Measurements from ENCODE around the gene ZNF853. TPM values are rescaled to one million over a fixed set of nuclear protein-coding genes. Genes with fewer than 3 reads are reported as not detected.
"Not testable (repeated sequence)": the region's sequence is repeated elsewhere in the genome, so short reads cannot be mapped to it uniquely, and the experiment has no call there.

The ZNF853 gene
- total RNA-seq, 2 donors from 2014 or later: 3.2 to 4.0 TPM

GRCh38 chr7:6631605-6632004 lies 16.2 kb downstream of the ZNF853 start:
- Mint-ChIP-seq H3K4me1 (ENCODE audit: low read depth) (peaks cover 9% of the 10 kb centered on the region), H3K27ac (no peak overlapping the region), H3K27me3 (ENCODE audit: low read depth) (no peaks in the 10 kb centered on the region), H3K9me3 (no peaks in the 10 kb centered on the region), H3K4me3 (no peak overlapping the region), H3K36me3 (ENCODE audit: insufficient read depth in 2 of 2) (peaks cover 2 to 9% of the 10 kb centered on the region in 2 donors)
- no peak for DNase-seq
- peak; percentile 60 to 63 for ATAC-seq (replicated peaks in 1 of 2)

DNA sequence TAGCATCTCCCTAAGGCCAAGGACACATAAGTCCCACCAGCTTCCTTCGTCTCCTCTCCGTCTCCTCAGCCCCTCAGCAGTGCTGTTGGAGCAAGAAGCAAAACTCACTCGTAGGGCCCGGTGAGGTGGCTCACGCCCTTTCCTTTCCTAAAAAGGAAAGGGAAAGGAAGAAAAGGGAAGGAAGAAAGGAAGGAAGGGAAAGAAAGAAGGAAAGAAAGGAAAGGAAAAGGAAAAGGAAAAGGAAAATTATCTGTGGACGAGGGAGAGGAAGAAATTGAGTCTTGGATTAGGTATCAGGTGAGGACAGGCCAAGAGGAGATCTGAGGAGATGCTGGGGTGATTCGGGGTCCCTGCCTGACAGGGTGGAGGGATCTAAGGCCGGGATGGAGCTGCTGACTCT lies 18.6 kb downstream of the ZNF853 start:
- H3K4me3 Mint-ChIP-seq: no peak overlapping the region
- peaks cover 22% of the 10 kb centered on the region for H3K4me1 Mint-ChIP-seq (ENCODE audit: low read depth)
- no peaks in the 10 kb centered on the region for H3K9me3 Mint-ChIP-seq
- H3K27me3 Mint-ChIP-seq (ENCODE audit: low read depth): no peaks in the 10 kb centered on the region
- ATAC-seq (replicated peaks in 1 of 2): no peak
- no peak for DNase-seq
- H3K27ac Mint-ChIP-seq: no peak overlapping the region
- H3K36me3 Mint-ChIP-seq (ENCODE audit: insufficient read depth in 2 of 2): peaks cover 2 to 9% of the 10 kb centered on the region in 2 donors

GRCh38 chr7:6634971-6635370 lies 19.6 kb downstream of the ZNF853 start:
- H3K27me3 Mint-ChIP-seq (ENCODE audit: low read depth); H3K9me3 Mint-ChIP-seq; H3K27ac Mint-ChIP-seq; DNase-seq; H3K4me3 Mint-ChIP-seq; ATAC-seq (replicated peaks in 1 of 2): not testable (repeated sequence)
- Mint-ChIP-seq H3K4me1 (ENCODE audit: low read depth) (peaks cover 31% of the 10 kb centered on the region), H3K36me3 (ENCODE audit: insufficient read depth in 2 of 2) (peaks cover 4 to 16% of the 10 kb centered on the region in 2 donors)

GRCh38 chr7:6636741-6637543 lies 21.5 kb downstream of the ZNF853 start, which contains the start of gene ZNF316:
TSS of gene ZNF316 (plus strand) at chr7:6637318. CDS start at chr7:6642410, 5,092 bp downstream.
- peak within 1 kb of the TSS; percentile 91 to 93 for H3K4me3 Mint-ChIP-seq
- peaks cover 28% of the 10 kb centered on the region for H3K4me1 Mint-ChIP-seq (ENCODE audit: low read depth)
- H3K27ac Mint-ChIP-seq: peak within 1 kb of the TSS; percentile 78
- peak; percentile 78 to 80 for ATAC-seq (replicated peaks in 1 of 2)
- peak; percentile 72 to 84 for DNase-seq
- peaks cover 9 to 21% of the 10 kb centered on the region in 2 donors for H3K36me3 Mint-ChIP-seq (ENCODE audit: insufficient read depth in 2 of 2)
- peaks cover 0 to 2% of the 10 kb centered on the region in 2 donors for H3K9me3 Mint-ChIP-seq
- no peaks in the 10 kb centered on the region for H3K27me3 Mint-ChIP-seq (ENCODE audit: low read depth)

DNA sequence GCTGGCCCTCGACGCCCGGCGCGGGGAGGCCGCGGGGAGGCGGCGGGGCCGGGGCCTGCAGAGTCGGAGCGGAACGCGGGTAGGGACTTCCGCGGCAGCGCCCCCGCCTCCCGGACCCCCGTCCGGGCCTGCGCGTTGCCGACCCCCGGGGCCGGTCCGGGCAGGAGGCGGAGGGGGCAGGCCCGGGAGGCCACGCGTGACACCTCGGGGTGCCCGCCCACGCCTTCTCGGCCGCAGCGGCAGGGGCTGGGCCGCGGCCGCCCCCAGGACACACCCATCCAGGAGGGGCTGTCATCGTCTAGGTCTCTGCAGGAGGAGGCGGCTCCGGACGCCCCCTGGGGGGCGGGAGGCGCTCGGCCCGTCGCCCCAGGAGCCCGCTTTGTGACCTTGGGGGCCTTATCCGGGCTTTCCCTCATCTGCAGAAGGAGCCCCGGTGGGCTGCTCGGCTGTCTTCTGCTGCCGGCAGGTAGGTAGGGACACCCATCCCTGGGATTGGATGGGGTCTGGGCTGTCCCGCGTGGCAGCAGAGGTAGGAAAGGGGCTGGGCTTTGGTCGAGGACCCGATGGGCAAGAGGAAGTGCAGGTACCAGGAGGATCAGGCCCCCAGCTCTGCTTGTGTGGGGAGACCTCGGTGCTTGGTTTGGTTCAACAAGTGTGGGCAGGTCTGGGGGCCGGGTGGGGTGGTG lies 22.3 kb downstream of the ZNF853 start:
- Mint-ChIP-seq H3K4me1 (ENCODE audit: low read depth) (peaks cover 26% of the 10 kb centered on the region), H3K4me3 (peak overlapping the region; percentile 91 to 93), H3K27me3 (ENCODE audit: low read depth) (no peaks in the 10 kb centered on the region), H3K9me3 (peaks cover 0 to 2% of the 10 kb centered on the region in 2 donors), H3K27ac (peak overlapping the region; percentile 65), H3K36me3 (ENCODE audit: insufficient read depth in 2 of 2) (peaks cover 9 to 21% of the 10 kb centered on the region in 2 donors)
- ATAC-seq (replicated peaks in 1 of 2) (peak; percentile 87), DNase-seq (peak; percentile 78 to 81)

GRCh38 chr7:6639032-6639431 lies 23.6 kb downstream of the ZNF853 start:
- Mint-ChIP-seq H3K9me3 (peaks cover 0 to 2% of the 10 kb centered on the region in 2 donors), H3K4me3 (peak overlapping the region; percentile 91 to 93), H3K27ac (peak overlapping the region; percentile 72), H3K27me3 (ENCODE audit: low read depth) (no peaks in the 10 kb centered on the region), H3K4me1 (ENCODE audit: low read depth) (peaks cover 26% of the 10 kb centered on the region), H3K36me3 (ENCODE audit: insufficient read depth in 2 of 2) (peaks cover 8 to 19% of the 10 kb centered on the region in 2 donors)
- no peak for DNase-seq
- no peak for ATAC-seq (replicated peaks in 1 of 2)

GRCh38 chr7:6639627-6640026 lies 24.2 kb downstream of the ZNF853 start:
- Mint-ChIP-seq H3K4me1 (ENCODE audit: low read depth) (peaks cover 26% of the 10 kb centered on the region), H3K4me3 (peak overlapping the region in 1 of 2 donors; percentile 32), H3K9me3 (peaks cover 0 to 2% of the 10 kb centered on the region in 2 donors), H3K27ac (peak overlapping the region; percentile 74), H3K27me3 (ENCODE audit: low read depth) (no peaks in the 10 kb centered on the region), H3K36me3 (ENCODE audit: insufficient read depth in 2 of 2) (peaks cover 7 to 19% of the 10 kb centered on the region in 2 donors)
- no peak for DNase-seq
- ATAC-seq (replicated peaks in 1 of 2): no peak

GRCh38 chr7:6640246-6640721 lies 24.9 kb downstream of the ZNF853 start:
- peak overlapping the region in 1 of 2 donors; percentile 32 for H3K4me3 Mint-ChIP-seq
- H3K27me3 Mint-ChIP-seq (ENCODE audit: low read depth): no peaks in the 10 kb centered on the region
- peak overlapping the region; percentile 74 for H3K27ac Mint-ChIP-seq
- H3K9me3 Mint-ChIP-seq: peaks cover 0 to 2% of the 10 kb centered on the region in 2 donors
- ATAC-seq (replicated peaks in 1 of 2) (no peak), DNase-seq (no peak)
- peaks cover 7 to 19% of the 10 kb centered on the region in 2 donors for H3K36me3 Mint-ChIP-seq (ENCODE audit: insufficient read depth in 2 of 2)
- peaks cover 26% of the 10 kb centered on the region for H3K4me1 Mint-ChIP-seq (ENCODE audit: low read depth)

- H3K9me3 Mint-ChIP-seq: peaks cover 0 to 2% of the 10 kb centered on the region in 2 donors
- H3K27ac Mint-ChIP-seq: no peak overlapping the region
- H3K4me3 Mint-ChIP-seq: no peak overlapping the region
- H3K36me3 Mint-ChIP-seq (ENCODE audit: insufficient read depth in 2 of 2): peaks cover 7 to 17% of the 10 kb centered on the region in 2 donors
- peaks cover 26% of the 10 kb centered on the region for H3K4me1 Mint-ChIP-seq (ENCODE audit: low read depth)
- ATAC-seq (replicated peaks in 1 of 2): no peak
- no peaks in the 10 kb centered on the region for H3K27me3 Mint-ChIP-seq (ENCODE audit: low read depth)
- DNase-seq: no peak
Measured at GRCh38 chr7:6641305-6642035, 26.1 kb downstream of the ZNF853 start.

DNA sequence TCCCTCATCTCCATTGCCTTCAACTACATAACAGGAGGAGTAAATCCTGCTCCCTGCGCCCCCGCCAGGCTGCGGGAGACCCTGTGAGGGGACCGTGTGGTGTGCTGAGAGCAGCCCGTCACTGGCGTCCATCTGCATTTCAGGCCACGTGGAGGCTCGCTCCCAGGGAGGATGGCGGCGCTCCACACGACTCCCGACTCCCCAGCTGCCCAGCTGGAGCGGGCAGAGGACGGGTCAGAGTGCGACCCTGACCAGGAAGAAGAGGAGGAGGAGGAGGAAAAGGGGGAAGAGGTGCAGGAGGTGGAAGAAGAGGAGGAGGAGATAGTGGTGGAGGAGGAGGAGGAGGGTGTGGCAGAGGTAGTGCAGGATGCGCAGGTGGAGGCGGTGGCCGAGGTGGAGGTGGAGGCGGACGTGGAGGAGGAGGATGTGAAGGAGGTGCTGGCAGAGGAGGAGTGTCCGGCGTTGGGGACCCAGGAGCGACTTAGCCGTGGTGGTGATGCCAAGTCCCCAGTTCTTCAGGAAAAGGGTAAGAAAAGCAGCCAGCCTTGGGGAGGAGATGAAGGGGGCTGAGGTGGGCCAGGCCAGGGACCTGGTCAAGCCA lies 26.9 kb downstream of the ZNF853 start:
- peaks cover 26% of the 10 kb centered on the region for H3K4me1 Mint-ChIP-seq (ENCODE audit: low read depth)
- DNase-seq (no peak), ATAC-seq (replicated peaks in 1 of 2) (no peak)
- peaks cover 7 to 15% of the 10 kb centered on the region in 2 donors for H3K36me3 Mint-ChIP-seq (ENCODE audit: insufficient read depth in 2 of 2)
- no peak overlapping the region for H3K4me3 Mint-ChIP-seq
- H3K9me3 Mint-ChIP-seq: peaks cover 0 to 2% of the 10 kb centered on the region in 2 donors
- H3K27me3 Mint-ChIP-seq (ENCODE audit: low read depth): no peaks in the 10 kb centered on the region
- no peak overlapping the region for H3K27ac Mint-ChIP-seq

DNA sequence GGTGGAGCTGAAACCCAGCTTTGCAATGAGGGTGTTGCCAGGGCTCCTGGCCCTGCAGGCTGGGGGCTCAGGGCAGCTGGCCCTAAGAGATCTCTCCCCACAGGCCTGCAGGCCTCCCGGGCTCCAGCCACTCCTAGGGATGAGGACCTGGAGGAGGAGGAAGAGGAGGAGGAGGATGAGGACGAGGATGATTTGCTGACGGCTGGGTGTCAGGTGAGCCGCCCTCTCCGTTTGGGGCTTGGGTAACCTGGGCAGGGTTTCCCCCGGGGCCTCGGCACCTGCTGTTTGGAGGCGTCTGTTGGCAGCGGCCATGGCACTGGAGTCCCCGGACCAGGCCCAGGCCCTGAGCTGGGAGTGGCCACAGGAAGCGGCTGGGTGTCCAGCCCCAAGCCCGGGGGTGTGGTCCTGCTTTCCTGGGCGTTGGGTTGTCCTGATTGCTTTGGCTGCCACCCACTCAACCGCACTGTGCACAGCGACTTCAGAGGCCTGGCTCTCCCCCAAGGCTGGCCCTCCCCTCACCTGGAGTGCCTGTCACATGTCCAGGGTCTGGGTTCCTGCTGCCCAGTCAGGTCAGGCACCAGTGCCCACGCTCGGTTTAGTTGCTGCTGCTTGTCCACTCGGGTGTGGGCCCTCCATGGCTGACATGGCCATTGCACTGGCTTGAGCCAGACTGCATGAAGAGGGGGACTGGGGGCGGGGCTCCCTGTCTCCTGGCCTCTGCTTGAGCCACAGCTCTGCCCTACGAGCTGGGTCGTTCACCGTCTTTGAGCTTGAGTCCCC lies 27.6 kb downstream of the ZNF853 start:
- Mint-ChIP-seq H3K27ac (no peak overlapping the region), H3K9me3 (peaks cover 0 to 2% of the 10 kb centered on the region in 2 donors), H3K4me1 (ENCODE audit: low read depth) (peaks cover 22% of the 10 kb centered on the region), H3K36me3 (ENCODE audit: insufficient read depth in 2 of 2) (peaks cover 7 to 18% of the 10 kb centered on the region in 2 donors), H3K27me3 (ENCODE audit: low read depth) (no peaks in the 10 kb centered on the region), H3K4me3 (no peak overlapping the region)
- ATAC-seq (replicated peaks in 1 of 2) (no peak), DNase-seq (no peak)

Measured in activated T-cell treated with anti-CD3 and anti-CD28 coated beads, Interleukin-2, amount 50 U/mL, for 72 hours (primary cell).